NOMO-1 treated with dmso at 0.1 percent for 144 hours (cell line): ENCODE measurements around the gene KLHL4.
"Not testable (repeated sequence)": the region's sequence is repeated elsewhere in the genome, so short reads cannot be mapped to it uniquely, and the experiment has no call there.

Experiments
- DNase-seq: peaks from one replicate; lab custom pipeline; 2025; ENCODE audit not compliant: unreplicated experiment; lab: John Stamatoyannopoulos, UW

Gene KLHL4, protein sequence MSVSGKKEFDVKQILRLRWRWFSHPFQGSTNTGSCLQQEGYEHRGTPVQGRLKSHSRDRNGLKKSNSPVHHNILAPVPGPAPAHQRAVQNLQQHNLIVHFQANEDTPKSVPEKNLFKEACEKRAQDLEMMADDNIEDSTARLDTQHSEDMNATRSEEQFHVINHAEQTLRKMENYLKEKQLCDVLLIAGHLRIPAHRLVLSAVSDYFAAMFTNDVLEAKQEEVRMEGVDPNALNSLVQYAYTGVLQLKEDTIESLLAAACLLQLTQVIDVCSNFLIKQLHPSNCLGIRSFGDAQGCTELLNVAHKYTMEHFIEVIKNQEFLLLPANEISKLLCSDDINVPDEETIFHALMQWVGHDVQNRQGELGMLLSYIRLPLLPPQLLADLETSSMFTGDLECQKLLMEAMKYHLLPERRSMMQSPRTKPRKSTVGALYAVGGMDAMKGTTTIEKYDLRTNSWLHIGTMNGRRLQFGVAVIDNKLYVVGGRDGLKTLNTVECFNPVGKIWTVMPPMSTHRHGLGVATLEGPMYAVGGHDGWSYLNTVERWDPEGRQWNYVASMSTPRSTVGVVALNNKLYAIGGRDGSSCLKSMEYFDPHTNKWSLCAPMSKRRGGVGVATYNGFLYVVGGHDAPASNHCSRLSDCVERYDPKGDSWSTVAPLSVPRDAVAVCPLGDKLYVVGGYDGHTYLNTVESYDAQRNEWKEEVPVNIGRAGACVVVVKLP

DNA sequence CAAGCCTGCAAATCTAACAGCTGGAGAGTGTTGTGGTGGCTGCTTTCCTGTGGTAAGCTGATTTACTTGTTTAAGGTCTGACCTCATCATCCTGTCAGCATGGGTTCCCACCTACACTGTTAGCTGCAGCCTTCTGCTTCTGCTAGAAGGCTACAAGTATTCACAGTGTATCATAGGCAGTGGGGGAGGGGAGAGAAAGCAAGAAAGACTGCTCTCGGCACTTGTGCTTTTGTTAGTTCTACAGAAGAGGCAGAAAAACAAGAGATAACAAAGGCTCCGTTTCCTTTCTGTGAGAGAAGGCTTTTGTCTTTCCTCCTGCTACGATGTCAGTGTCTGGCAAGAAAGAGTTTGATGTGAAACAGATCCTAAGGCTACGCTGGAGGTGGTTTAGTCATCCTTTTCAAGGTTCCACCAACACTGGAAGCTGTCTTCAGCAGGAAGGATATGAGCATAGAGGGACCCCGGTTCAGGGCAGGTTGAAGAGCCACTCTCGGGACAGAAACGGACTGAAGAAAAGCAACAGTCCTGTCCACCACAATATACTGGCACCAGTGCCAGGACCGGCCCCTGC, at the start of gene KLHL4:
Gene KLHL4, plus strand, starts transcription at position 232 of the 571 bp plus-strand sequence. Its CDS starts 92 bp downstream, at position 324.
- DNase-seq: peak; percentile 1

DNA sequence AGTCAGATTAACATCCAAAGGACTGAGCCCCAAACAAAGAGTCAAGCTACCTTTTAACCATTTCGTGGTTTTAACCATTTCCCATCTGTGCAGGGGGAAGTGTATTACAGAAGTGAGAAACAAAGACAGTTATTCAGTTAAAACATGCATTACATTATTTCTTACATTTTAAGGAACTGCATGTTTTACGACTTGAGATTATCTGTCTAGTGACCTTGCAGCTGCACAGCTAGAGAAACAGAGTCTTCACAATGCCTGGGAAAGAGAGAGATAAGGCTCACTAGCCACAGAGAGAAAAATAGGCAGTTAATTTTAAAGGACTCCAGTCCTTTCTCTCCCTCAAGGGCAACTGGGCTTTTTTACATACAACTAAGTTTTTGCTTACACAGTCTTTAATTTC, 48.7 kb upstream of the KLHL4 start:
- no peak for DNase-seq

DNA sequence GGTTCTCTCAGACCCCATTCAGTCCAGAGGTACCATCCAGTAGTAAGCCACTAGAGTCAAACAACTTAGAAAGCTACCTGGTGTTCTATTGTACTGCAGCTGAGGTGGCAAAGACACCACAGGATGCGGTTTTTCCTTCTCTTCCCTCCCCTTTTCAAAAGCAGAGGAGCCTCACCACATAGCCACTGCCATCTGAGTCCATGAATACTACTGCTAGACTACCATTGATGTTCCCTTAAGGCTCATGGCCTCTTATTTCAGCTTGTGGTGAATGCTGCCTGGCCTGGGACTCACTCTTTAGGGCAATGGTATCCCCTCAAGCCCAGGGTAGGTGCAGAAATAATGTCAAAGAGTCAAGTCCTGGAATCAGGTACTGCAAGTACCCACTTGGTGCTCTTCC, 41.8 kb upstream of the KLHL4 start:
- no peak for DNase-seq

DNA sequence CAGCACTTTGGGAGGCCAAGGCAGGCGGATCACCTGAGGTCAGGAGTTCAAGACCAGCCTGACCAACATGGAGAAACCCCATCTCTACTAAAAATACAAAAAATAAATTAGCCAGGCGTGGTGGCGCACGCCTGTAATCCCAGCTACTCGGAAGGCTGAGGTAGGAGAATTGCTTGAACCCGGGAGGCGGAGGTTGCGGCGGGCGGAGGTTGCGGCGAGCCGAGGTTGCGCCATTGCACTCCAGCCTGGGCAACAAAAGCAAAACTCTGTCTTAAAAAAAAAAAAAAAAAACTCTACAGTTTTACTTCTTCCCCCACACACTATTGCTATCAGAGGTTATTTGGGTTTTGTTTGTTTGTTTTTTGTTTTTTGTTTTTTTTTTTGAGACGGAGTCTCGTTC, 38.9 kb upstream of the KLHL4 start:
- not testable (repeated sequence) for DNase-seq

DNA sequence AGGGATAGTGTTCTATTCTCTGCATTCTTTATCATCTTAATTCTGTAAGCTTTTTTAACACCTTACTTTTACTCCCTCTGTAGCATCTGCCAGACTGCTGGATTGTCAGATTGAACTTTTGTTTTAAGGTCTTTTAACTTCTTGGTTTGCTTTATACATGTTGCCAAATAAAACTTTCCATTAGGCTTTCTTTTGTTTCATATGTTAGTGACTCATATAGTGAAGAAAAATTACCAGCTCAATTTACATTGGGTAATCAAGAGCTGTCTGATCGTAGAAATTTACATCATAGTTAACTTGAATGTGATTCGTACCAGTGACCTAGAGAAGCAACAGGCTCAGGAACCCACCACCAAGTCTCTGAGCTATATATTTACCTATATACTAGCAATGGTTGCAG, 28.5 kb upstream of the KLHL4 start:
- DNase-seq: no peak

DNA sequence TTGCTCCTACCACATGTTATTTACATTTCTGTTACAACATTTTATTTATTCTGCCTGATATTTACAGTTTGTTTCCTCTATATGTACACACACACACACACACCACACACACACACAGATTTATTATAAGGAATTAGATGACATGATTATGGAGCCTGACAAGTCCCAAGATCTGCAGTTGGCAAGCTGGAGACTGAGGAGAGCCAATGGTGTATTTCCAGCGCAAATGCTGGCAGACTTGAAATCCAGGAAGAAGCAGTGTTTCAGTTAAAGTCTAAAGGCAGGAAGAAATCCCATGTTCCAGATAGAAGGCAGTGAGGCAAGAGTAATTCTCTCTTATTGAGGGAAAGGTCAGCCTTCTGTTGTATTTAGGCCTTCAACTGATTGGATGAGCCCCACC, 1.8 kb upstream of the KLHL4 start:
- DNase-seq: no peak

DNA sequence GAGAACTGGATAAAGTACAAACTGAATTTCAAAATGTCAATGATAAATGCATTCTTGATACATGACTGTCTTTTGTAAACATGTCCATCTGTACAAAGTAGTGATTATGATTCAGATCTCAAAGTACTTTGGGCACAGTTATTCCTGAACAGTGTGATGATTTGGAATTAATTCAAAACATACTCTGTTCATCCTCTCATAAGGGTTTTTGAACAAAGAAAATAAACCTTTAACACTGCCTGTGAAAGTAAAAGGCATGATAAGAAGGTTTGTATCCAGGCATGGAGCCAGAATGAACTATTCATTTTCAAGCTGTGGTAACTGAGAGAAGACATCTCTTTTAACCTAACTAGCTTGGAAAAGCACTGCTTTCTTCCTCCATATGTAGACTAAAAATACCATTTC, 883 bp upstream of the KLHL4 start:
- no peak for DNase-seq

DNA sequence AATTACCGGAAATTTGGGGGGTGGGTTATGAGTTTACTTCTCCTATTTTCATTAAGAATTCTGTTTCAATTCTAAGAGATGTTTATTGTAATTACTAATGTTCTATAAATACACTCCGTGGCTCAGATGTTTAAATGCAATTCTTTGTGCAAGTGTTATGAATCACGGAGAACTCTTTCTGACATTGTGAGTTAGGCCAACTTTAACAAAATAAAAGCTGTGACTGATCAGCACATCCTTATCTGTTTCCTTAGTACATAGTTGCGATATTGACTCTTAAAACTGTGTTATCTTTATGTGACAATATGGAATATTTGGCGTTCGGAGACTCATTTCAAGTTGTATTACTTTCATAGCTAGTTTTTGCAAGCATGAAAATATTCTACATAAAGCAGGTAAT, 902 bp downstream of the KLHL4 start:
- no peak for DNase-seq

DNA sequence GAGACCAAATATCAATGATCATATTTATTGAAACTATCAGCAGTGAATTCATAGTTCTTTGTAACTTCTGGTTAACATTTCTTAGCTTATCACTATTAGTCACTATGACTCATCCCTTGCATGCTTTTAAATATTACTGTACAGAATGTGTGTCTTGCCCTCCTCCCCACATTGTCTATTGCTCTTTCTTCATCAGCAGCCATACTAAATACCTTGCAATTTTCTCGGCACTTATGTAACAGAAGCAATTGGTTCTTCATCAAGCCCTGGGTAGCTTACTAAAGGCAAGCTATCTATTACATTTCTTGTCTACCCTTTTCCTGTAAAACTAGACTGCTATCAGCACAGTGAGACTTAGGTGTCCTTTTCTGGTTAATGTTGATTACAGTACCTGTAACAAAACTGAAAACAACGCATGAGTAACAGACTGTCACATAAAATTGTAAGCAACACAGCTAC, 8.2 kb downstream of the KLHL4 start:
- no peak for DNase-seq

DNA sequence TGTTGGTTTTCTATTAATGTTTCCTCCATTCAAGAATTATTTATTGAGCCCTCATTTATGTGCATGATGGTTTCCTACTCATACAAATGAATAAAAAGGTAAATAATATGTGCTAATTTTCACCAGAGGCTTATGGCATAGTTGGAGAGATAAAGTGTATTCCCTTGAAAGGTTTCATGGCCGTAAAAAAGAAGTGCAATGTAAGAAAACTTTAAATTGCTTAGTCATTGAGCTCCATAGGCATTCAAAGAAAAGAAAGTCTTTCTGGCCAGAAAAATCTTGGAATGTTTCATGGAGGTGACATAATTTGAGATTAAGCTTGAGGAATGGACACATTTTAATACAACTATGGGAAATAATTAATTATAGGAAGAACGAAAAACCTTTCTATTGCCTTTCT, 8.7 kb downstream of the KLHL4 start:
- no peak for DNase-seq

DNA sequence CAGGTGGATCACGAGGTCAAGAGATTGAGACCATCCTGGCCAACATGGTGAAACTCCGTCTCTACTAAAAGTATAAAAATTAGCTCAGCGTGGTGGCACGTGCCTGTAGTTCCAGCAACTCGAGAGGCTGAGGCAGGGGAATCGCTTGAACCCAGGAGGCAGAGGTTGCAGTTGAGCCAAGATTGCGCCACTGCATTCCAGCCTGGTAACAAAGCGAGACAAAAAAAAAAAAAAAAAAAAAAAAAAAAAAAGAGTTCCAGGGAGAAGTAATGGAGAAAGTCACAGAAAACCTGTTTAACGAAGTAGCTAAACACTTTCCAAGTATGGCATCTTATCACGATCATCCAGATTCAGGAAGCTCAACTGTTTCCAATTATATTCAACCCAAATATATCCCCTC, 10.9 kb downstream of the KLHL4 start:
- no peak for DNase-seq

DNA sequence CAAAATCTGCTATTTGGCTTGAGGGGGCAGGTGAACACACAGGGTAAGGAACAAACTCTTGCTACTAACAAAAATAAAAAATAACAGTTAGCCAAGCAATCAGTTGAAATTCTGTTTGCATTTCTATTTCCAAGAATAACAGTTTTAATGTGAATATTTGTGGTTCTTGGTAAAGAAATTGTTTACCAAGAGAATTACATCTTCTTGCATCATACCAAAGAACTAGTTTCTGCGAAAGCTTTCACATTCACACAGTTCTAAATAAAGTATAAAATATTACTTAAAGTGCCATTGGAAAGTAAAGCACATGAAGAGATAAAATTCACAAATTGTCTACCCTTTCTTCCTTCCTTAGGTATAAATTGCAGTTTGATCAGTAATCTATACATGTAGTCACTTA, 54.4 kb downstream of the KLHL4 start:
- DNase-seq: no peak

DNA sequence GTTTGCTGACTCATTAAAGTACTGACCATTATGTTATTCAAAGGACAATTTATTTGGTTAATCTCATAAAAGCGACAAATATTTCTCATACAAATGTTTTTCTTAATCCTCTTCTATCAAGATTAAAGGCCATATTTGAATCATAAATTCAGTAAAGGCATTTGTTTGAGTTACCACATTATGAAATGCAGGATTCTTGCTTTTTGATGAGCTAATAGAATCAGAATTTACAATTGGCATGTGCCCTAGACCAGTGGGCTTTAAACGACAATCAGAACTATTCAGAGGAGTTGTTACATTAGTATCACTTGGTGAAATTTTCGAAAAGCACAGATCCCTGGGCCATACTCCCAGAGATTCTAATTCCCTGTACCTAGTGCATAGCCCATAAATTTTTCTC, 55.3 kb downstream of the KLHL4 start:
- no peak for DNase-seq

DNA sequence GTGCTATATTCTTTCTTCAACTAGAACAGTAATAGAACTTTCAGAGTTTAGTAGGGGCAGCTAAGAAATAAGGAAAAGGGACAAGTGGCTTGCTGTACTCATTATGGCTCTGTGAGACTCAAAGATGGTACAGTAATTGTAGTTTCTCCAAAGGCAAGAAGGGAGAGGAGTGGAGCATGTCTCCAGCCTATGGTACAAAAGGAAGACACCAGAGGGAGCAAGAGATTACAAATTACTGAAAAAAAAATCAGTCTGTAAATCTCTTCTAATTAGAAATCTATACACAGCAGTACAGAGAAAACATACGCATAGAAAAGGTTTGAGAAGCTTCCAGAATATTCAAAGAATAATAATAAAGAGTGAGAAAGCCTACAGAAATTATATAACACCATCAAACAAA, 61.4 kb downstream of the KLHL4 start:
- no peak for DNase-seq

DNA sequence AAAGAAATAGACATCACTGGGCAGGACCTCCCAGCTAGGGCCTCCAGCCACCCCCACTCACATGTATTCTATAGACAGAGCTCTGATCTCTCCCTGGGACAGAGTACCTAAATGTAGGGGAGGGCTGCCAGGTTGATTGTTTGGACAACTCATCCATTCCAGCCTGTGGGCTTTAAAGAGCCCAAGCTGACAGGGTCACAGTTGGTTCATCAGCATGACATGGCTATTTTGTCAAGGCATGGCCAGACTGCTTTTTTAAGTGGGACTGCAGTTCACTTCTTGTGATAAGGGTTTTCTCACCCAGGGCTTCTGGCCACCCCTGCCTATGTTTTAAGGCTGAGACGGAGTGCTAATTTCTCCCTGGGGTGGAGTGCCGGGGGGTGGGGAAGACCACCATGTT, 63.3 kb downstream of the KLHL4 start:
- no peak for DNase-seq

DNA sequence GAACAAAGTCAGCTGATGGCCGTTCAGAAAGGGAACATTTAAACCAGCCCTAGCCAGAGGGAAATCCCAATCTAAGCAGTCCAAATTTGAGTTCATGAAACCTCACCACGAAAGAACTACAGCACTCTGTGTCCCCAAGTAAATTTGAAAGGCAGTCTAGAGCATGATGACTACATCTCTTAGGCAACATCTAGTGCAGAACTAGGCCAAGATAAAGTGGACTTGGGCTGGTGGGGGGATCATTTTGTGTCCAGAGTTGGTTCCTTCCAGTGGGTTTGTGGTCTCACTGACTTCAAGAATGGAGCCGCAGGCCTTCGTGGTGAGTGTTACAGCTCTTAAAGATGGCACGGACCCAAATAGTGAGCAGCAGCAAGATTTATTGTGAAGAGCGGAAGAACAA, 64.9 kb downstream of the KLHL4 start:
- no peak for DNase-seq

DNA sequence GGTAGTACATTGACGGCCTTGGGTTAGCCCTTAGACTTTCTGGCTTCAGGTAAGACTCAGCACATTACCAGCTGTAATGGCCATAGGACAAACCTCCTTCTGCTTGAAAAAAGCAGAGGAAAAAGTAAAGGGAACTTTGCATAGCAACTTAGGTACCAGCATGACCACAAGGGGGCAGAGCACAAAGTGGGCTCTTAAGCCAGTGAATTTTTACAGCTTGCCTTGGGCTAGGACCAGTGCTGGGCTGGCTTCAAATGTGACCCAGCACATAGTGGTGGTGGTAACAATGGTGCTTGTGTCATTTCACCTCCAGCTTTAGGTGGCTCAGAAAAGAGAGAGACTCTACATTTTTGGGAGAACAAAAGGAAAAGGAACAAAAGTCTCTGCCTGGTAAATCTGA, 66.1 kb downstream of the KLHL4 start:
- no peak for DNase-seq

DNA sequence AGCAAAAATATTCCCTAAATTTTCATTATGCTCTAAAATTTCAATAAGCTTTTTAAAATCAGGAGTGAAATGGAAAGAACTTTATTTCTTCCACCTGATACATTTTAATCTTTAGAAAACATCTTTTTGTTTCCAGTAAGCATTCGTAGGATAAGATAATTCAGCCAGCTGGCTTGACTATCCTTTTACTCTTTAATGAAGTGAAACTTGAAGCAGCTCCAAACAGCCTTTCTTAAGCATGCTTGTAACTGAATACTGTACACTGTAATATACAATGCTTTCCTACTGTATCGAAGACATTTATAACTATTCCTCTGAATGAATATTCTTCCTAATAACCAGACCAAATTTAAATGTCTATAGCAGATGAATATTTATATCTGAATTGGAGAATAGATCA, 98.8 kb downstream of the KLHL4 start:
- DNase-seq: no peak

DNA sequence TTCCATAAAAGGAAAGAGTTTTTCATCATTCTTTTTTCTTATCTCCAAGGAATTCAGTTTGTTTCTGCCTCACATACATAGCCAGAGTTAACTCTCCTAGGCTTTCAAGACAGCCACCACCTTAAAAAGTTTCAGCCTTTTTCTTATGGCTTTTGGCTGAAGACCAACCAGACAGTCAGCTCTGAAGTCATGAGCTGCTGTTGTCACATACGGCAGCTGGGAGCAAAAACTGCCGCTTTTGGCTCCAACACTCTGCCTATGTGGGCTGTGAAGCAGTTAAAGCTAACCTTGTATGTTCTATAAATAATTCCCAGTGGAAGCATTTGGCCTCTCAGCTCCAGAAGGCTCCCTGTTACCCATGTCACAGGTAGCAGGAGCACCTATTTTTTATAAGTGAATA, 104.1 kb downstream of the KLHL4 start:
- DNase-seq: no peak

DNA sequence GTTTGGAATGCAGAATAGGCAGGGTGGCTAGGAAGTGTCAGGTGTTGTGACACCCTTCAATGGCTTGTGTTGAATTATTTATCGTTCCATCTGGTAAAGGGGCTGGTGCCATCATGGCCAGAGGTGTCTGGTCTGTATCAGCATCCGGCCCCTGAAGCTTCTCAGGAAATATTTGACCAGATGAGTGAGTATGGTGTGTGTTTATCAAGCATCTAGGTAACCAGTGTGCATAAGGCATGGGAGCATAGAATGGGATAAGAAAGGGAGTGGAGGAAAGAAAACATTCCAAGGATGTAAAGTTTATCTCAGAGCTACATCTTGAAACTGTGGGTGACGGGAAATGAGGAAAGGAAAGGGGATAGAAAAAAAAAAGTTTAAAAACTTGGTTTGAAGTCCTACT, 109.4 kb downstream of the KLHL4 start:
- no peak for DNase-seq

DNA sequence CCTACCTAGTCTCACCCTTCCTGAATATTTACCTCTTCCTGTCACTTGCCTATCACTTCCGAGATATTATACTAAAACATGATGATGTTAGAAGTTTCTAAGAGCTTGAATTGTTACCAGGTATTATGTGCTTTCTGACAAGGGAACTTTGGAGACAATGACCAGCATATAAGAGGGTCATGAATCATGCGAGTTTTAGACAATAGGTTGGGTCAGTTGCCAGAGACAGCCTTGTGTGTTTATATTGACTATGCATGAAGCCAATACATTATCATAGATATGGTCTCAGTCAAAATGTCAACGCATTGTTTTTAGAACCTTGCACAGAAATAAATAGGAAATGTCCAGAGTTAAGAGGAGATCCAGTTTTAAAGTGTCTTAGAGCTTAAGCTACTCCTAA, 116.8 kb downstream of the KLHL4 start:
- DNase-seq: no peak

DNA sequence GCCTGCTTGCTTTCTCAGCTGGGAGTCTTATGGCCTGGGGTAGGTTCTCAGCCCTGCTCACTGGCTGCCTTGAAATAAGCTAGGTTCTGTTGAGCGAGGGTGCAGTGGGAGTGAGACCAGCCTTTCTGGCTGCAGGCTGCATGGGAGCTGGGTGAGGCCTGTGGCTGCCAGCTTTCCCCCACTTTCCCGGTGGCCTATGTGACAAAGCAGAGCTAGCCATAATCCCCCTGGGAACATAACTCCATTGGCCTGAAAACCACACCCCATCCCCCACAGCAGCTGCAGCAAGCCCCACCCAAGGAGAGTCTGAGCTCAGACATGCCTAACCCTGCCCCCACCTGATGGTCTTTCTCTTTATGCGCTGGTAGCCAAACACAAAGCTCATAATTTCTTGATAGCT, 118.9 kb downstream of the KLHL4 start:
- no peak for DNase-seq
